Ammon's horn (tissue), 1 donor: Measurements from ENCODE around the gene NIPA2.

Source experiments
- DNase-seq: peaks from one replicate; pipeline ENCODE4 v3.0.0-alpha.2; 2016; ENCODE audit warnings: low spot score

The NIPA2 gene

GRCh38 chr15:22902981-22903380, 64.5 kb downstream of the NIPA2 start:
- no peak for DNase-seq

- DNase-seq: no peak
These were observed 65.0 kb downstream of the NIPA2 start for GRCh38 chr15:22903427-22903826.

DNA sequence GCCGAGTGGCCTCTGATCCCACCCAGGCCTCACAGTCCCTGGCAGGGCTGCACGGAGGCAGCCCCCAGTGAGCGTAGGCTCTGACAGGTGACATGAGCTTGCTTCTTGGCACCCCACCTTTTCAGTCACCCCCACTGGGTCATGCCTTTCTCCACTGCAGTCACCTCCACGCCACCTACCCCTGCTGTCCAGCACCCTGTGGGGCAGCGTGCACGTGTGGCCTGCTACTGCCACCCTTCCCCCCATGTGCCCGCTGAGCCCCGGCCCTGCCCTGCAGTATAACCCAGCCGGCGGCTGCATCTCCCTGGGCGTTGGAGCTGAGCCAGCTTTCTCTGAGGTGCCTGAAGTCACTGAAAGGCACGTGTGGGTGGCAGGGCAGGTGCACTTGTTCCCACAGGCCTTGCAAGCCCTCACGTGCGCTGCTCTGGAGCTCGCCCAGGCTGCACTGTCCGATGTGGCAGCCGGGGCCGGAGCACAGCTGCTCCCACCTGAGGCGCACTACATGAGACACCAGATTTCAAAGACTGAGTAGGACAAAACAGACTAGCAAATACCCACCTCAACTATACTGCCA, 65.6 kb downstream of the NIPA2 start:
- DNase-seq: no peak

GRCh38 chr15:22904736-22905135, 66.3 kb downstream of the NIPA2 start:
- DNase-seq: peak; percentile 17

DNA sequence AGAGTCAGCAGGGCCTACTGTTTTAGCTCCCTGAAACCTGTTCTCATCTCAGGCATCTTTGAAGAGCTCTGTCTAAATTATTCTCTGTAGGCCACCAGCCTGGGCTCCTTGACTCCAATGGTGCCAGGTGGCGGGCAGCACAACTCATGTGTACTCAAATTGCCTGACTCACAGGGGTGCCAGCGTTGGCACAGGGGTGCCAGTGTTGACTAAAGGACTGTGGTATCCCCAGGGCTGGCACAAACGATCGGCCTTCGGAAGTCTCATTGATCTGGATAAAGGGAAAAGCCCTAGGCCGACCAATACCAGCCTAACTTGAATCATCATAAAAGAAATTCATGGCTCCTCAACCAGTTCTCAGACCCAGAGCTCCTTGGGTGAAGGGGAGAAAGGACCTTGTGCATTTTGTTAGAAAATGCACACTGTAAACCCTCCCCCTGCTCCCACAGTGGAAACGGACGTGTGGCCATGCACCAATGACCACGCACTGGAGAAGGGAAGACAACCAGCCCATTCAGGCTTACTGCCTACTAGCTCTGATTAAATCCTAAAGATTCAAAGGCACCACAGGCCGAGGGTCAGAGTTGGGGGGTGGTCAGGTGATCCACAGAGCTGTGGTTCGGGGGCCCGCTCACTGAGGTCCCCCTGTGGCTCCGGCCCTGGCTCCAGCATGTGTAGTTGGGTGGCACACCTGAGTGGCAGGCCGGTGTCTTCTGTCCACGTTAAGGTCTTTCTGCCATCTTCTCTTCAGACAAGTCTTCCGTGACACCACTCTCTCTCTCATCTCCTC, 68.9 kb downstream of the NIPA2 start:
- DNase-seq: no peak

DNA sequence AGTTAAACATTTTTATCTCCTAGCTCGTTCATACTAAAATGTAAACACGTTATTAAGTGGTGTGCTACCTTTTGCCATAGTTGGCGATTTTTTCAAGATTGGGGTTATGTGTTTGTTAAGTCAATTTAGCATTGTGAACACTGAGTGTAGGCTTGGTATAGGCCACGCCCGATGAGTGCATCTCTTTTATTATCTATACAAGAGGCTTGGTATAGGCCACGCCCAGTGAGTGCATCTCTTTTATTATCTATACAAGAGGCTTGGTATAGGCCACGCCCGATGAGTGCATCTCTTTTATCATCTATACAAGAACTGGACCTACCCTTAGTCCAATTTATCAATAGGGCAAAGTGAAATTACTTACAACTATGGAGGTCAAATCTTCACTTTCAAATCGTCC, 70.4 kb downstream of the NIPA2 start:
- DNase-seq: no peak

- DNase-seq: no peak
These were observed 72.8 kb downstream of the NIPA2 start for GRCh38 chr15:22911306-22911705.

GRCh38 chr15:22912256-22912655, 73.8 kb downstream of the NIPA2 start:
- no peak for DNase-seq

GRCh38 chr15:22913646-22914380, 75.3 kb downstream of the NIPA2 start:
- no peak for DNase-seq

DNA sequence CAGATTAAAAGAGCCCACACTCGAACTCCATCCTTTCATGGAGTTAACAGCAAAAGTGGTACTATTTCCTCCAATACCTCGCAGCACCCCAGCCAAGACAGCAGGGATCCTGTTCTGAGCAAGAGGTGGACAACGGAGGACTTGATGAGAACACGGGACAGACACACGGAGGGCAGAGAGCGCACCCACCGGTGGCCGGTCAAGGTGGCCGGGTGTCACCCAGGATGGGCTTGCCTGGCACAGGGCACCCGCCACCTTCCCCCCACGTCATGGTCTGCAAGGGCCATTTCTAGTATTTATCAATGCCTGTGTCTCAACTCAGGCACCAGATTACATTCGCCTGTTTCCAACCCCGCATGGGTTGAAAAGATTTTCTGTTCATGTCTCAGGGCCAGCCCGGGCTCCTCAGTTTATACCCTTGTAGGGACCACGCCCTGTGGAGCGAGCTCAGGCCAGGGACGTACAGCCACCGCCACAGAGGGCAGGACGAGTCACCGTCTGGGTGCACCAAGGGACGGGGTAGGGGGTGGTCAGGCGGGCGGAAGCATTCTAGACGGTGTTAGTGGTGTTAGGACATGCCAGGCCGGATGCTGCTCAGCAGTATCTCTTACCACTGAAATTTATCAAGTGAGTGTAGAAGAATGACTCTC, 77.5 kb downstream of the NIPA2 start:
- no peak for DNase-seq

GRCh38 chr15:22916606-22917350, 78.3 kb downstream of the NIPA2 start:
- DNase-seq: no peak

DNA sequence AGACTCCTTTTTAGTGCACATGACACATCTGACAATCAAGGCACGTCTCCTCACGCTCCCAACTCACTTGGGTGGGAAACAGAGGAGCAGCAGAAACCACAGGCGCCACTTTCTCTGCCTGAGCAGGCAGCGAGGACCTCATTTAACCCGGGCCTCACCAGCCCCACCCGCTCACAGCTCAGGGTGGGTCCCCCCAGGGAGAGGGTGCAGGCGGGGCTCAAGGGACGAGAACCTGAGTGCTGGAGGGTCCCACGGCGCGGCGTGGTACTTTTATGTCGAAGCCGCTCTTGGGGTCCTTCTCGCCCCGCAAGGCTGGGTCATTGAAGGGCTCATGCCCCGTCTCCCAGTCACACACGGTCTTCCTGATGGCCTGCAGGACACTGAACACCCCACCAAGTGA, 79.1 kb downstream of the NIPA2 start:
- no peak for DNase-seq
